HG03571 (cell line): ENCODE data around the gene CADM1.

Experiments used
- ATAC-seq: cut with Tn5 transposase; IDR thresholded peaks from one replicate; pipeline ENCODE4 v1.9.1; 2021; ENCODE audit not compliant: unreplicated experiment

Gene CADM1

DNA sequence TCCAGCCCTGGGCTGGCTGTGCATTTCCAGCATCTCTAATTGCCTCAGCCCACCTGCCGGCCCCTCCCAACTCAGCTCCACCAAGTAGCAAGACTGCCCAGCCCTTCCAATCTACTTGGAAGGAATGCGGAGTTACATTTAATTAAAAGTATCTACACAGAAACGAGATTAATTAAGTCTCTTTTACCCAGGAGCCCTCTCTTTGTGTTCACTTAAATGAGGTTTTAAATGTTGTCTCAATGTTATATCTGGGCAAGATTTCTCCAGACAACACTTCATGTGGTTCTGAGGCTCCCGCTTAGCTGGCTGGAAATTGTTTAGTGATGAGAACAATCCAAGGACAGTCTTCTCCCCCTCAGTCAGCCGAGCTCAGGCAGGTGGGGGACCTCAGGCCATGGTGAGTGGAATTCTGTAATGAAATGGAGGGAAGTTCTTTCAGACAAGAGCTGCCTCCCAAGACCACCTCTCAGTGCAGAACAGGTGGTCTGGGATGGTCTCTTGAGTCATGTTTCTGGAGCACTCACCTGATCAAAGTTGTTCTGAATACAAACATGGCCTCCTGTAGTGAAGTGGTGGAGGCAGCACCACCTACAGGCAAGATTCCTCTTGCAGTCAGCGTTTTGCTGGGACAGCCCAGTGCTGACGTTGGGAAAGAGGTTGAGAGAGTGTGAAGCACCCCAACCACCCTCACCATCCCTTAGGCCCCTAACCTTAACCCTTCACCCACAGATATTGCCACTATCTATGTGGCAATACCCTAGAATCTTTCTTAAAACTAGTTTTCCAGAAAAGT, 371.6 kb downstream of the CADM1 start:
- ATAC-seq = no peak

DNA sequence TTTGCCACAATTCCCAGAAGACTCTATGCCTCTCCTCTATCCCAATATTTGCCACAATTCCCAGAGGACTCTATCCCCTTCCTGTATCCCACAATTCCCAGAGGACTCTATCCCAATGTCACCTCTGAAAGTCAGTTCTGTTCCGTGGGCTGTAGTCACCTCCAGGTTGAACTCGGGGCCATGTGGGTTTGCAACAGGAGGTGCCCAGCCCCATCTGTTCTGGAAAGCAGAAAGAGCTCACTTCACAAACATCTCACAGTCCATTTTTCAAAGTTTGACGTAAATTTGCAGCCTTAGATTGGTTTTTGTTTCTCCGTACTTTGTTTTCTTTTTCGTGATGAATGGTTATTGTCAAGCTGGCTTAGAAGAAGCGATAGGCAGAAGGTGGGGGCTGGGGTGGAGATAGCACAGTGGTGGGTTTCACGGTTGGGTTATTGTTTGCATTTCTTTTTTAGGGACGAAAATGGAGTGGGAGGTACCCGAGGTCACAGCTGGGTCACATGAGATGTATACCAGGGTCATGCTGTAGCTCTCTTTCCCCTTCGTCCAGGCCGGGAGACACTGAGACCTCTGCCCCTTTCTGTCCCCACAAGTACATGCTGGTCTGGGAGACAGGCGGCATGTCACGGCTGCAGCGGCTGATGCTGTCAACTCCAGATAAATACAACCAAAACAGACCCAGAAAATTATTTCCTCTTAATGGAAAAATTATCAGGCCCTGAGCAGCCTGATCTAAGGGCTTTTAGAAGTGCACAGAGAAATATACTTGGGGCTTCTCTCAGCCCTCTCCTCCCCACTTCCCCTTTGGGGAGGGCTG, 374.5 kb downstream of the CADM1 start:
- ATAC-seq = no peak

DNA sequence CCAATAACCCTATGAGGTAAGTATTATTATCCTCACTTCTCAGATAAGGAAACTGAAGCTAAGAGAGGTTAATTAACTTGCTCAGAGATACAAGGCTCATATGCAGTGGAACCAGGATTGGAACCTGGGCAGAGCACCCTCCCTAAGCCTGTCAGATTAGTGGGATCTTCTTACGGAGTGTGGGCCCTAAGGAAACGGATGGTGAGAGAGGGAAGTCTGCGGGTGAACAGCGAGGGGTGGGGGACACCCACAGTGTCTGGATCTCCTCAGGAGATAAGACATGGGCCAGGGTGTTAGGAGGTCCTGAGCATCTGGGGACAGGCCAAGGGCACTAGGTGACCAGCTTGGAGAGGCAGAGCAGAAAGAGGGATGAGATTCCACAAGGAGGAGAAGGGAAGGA, 376.0 kb downstream of the CADM1 start:
- no peak for ATAC-seq

DNA sequence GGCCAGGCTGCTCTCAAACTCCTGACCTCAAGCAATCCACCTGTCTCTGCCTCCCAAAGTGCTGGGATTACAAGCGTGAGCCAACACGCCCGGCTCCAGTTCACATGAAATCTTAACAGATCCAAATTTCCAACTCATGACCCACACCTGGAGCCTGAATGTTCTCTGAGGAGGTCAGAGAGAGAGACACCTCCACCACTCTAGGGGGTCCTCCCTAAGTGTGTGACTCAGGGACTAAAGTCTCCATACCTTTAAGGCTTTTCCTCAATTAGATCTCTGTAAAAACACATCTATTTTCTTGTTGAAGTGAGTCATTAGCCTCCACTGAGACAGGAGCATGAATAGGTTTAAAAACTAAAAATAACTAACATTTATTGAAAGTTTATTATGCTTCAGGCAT, 376.4 kb downstream of the CADM1 start:
- ATAC-seq = no peak

DNA sequence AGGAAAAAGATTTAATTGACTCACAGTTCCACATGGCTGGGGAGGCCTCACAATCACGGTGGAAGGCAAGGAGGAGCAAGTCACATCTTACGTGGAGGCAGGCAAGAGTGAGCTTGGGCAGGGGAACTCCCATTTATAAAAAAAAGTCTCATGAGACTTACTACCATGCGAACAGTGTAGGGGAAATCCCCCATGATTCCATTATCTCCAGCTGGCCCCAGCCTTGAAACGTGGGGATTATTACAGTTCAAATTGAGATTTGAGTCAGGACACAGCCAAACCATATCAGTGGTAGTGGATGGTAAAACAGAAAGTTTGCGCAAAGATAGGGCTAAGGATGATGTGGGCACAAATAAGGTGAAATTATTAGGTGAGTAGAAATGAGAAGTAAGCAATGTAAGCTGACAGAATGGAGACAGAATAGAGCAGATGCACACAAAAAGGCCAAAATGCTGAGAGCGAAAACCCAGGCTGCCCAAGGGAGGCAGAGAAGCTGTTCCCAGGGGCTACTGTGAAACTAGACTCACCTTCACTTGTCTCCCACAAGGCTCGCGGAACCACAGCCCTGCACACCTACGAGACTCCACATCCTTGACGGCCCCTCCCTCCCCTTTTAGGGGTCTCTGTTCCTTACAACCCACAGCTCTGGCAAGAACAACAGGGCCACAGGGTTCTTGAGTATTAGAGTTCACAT, 377.6 kb downstream of the CADM1 start:
- ATAC-seq = peak; percentile 87

DNA sequence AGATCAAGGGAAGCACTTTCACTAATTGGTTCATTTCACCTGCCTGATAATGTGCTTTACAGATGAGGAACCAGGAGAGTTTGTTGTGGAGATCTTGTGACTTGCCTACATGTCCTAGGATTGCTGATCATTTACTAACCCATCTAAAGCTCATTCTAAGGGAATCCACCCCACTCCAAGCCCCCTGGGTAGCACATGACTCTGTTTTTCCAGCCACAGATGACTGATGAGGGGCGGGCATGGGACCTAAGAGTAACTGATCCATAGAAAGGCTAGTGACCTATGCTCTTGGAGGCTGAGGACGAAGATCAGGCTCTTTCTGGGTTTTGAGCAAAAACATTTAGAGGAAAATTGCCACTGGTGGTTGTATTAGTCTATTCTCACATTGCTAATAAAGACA, 378.1 kb downstream of the CADM1 start:
- ATAC-seq = peak; percentile 13

DNA sequence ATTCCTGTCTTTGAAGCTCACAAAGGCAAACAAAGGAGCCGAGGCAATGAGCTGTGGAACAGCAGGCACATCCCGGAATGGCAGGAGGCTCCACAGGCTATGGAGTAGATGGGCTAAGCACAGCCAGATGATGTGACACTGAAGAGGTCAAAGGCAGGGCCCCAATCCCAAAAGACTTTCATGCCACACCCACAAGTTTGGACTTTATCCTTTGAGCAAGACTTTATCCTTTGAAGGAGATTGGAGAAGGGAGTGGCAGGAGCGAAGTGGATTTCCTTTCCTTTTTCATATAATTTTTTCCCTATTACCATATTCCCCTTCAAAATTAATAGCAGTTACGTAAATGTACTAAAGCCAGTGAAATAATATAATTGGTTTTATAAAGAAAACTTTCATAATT, 379.4 kb downstream of the CADM1 start:
- ATAC-seq = no peak

DNA sequence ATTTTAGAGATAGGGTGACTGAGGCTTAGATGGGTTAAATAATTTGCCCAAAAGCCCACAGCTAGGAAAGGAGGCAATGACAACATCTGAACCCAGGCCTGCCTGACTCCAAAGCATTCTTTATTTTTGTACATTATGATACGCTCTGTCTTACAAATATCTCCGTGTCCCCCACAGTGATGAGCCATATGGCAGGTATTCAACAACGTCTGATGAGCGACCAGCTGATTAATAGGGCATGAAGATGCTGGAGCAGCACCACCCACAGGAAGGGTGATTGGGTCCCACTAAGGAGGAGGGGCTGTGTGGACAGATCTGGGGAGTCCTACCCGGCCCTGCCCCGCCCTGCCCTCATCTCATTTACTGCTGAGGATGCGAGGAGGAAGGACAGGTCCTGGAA, 380.6 kb downstream of the CADM1 start:
- ATAC-seq = no peak

DNA sequence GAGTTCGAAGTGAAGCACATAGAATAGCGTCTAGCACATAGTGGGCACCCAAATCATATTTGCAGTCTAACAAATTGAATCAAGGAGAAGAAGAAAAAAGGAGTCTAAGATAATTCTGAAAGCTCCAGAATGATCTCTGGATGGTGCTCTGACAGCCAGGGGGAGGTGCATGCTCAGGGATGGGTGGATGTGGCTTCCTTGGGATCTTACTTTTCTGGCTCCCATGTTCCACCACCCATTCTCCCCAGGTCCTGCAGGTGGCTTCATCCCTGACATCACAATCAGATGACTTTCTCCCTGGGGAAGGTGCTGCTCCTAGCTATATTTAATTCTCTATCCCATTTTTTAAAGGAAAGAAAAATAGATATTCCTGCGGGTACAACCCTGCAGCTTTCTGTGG, 381.9 kb downstream of the CADM1 start:
- no peak for ATAC-seq
